ENCODE measurements around the gene PNMA8B.

The PNMA8B gene

GRCh38 chr19:46487178-46487801 lies 8.4 kb downstream of the PNMA8B start:
- no peak for DNase-seq (ENCODE audit: low spot score)

- no peak for DNase-seq (ENCODE audit: low spot score)
Measured at GRCh38 chr19:46486358-46486757, 9.3 kb downstream of the PNMA8B start.

GRCh38 chr19:46484656-46485055 lies 11.0 kb downstream of the PNMA8B start:
- no peak for DNase-seq (ENCODE audit: low spot score)

- no peak for DNase-seq (ENCODE audit: low spot score)
Measured at GRCh38 chr19:46482631-46483030, 13.0 kb downstream of the PNMA8B start.

GRCh38 chr19:46481947-46482346 lies 13.7 kb downstream of the PNMA8B start:
- no peak for DNase-seq (ENCODE audit: low spot score)

- no peak for DNase-seq (ENCODE audit: low spot score)
Measured at GRCh38 chr19:46481223-46481848, 14.3 kb downstream of the PNMA8B start.

- no peak for DNase-seq (ENCODE audit: low spot score)
Measured at GRCh38 chr19:46480415-46480814, 15.3 kb downstream of the PNMA8B start.

- DNase-seq (ENCODE audit: low spot score), result peak; percentile 82
Measured at GRCh38 chr19:46478356-46478986, 17.2 kb downstream of the PNMA8B start.

GRCh38 chr19:46475986-46476385 lies 19.7 kb downstream of the PNMA8B start:
- no peak for DNase-seq (ENCODE audit: low spot score)

- DNase-seq (ENCODE audit: low spot score), result no peak
Measured at GRCh38 chr19:46474211-46474610, 21.5 kb downstream of the PNMA8B start.

GRCh38 chr19:46472592-46472991 lies 23.1 kb downstream of the PNMA8B start:
- no peak for DNase-seq (ENCODE audit: low spot score)

- DNase-seq (ENCODE audit: low spot score), result no peak
Measured at GRCh38 chr19:46471811-46472543, 23.7 kb downstream of the PNMA8B start.

- peak; percentile 81 for DNase-seq (ENCODE audit: low spot score)
Measured at GRCh38 chr19:46471116-46471733, 24.4 kb downstream of the PNMA8B start, which contains the start of gene PNMA8A. Gene PNMA8A (minus strand): TSS chr19:46471563. CDS start chr19:46471035, 528 bp downstream.

GRCh38 chr19:46470376-46470775 lies 25.3 kb downstream of the PNMA8B start:
- no peak for DNase-seq (ENCODE audit: low spot score)

- DNase-seq (ENCODE audit: low spot score), result no peak
Measured at GRCh38 chr19:46469541-46470185, 26.0 kb downstream of the PNMA8B start.

- DNase-seq (ENCODE audit: low spot score), result no peak
Measured at GRCh38 chr19:46466536-46467196, 29.0 kb downstream of the PNMA8B start.

GRCh38 chr19:46463516-46463915 lies 32.2 kb downstream of the PNMA8B start:
- no peak for DNase-seq (ENCODE audit: low spot score)

- no peak for DNase-seq (ENCODE audit: low spot score)
Measured at GRCh38 chr19:46461537-46461936, 34.1 kb downstream of the PNMA8B start.

GRCh38 chr19:46460981-46461380 lies 34.7 kb downstream of the PNMA8B start:
- DNase-seq (ENCODE audit: low spot score), result no peak

- no peak for DNase-seq (ENCODE audit: low spot score)
Measured at GRCh38 chr19:46460055-46460454, 35.6 kb downstream of the PNMA8B start.

- DNase-seq (ENCODE audit: low spot score), result no peak
Measured at GRCh38 chr19:46456930-46457329, 38.7 kb downstream of the PNMA8B start.
